ENCODE measurements around the gene KITLG. TPM values are rescaled to one million over a fixed set of nuclear protein-coding genes. Genes with fewer than 3 reads are reported as not detected.

KITLG gene
- total and polyA plus RNA-seq, 2 of the 8 experiments (the other 6 are each of a cell fraction or from before 2014, with no cell fraction given) = 1.3 to 7.8 TPM

DNA sequence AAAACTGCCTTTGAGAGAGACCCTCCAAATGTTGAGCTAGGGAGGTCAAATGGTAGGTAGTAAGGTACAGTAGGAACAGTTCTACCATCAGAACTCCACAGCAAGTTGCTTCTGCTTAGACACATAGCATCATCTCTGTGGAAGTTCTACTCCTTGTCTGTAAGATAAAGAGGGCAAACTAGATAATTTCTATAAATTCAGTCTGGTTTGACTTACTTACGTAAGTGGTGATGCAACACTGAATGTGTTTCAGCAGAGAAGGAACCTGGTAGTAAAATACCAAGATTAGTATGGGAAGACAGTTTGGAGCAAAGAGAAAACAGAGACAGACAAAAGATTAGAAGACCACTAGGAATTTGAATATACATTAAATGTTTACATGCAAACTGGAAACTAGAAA lies 42.0 kb downstream of the KITLG start:
- Histone ChIP-seq H2BK20ac (ENCODE audit: low read length) (no peak overlapping the region), H3K79me1 (ENCODE audit: low read depth, low read length) (no peaks in the 10 kb centered on the region), H3K9me3 (ENCODE audit: insufficient read depth in 2 of 2, low read depth in 1 of 2, low read length in 1 of 2) (no peaks in the 10 kb centered on the region), H2BK120ac (replicated peaks; ENCODE audit: low read depth, low read length) (no peak overlapping the region), H3K56ac (replicated peaks; ENCODE audit: insufficient read length, low read depth, low read length) (no peak overlapping the region), H3K23ac (ENCODE audit: insufficient read length) (no peak overlapping the region), H2AFZ (ENCODE audit: low read length) (no peak overlapping the region), H3K4ac (replicated peaks; ENCODE audit: insufficient read length, low read depth, low read length) (no peak overlapping the region), H4K91ac (replicated peaks; ENCODE audit: insufficient read length, low read length) (no peak overlapping the region), H4K5ac (ENCODE audit: insufficient read length, low read depth, low read length) (no peak overlapping the region), H3K14ac (ENCODE audit: insufficient read length) (no peak overlapping the region), H3K18ac (ENCODE audit: extremely low read depth, low read length) (no peak overlapping the region), H2BK12ac (ENCODE audit: low read depth, low read length) (no peak overlapping the region), H4K8ac (ENCODE audit: extremely low read depth, insufficient read depth, low read length) (no peak overlapping the region), H3K27ac (ENCODE audit: low read depth, low read length) (no peak overlapping the region), H3K9ac (replicated peaks in 1 of 4; ENCODE audit: extremely low read depth in 1 of 4, low read depth in 3 of 4, low read length in 3 of 4) (no peak overlapping the region), H2AK5ac (ENCODE audit: low read depth, low read length) (no peak overlapping the region), H3K4me3 (ENCODE audit: extremely low read depth in 1 of 4, insufficient read depth in 2 of 4, low read depth in 3 of 4, low read length in 4 of 4) (no peak overlapping the region), H3K23me2 (ENCODE audit: low read depth, low read length) (no peaks in the 10 kb centered on the region), H3K4me2 (ENCODE audit: insufficient read depth in 1 of 2, low read depth in 2 of 2, low read length in 2 of 2) (no peak overlapping the region), H3K4me1 (replicated peaks in 1 of 4; ENCODE audit: control insufficient read depth in 3 of 4, insufficient read depth in 4 of 4, low read length in 3 of 4) (no peaks in the 10 kb centered on the region), H4K20me1 (replicated peaks in 1 of 2; ENCODE audit: control insufficient read depth in 1 of 2, insufficient read depth in 2 of 2, low read length in 2 of 2) (no peaks in the 10 kb centered on the region), H3K27me3 (replicated peaks in 1 of 4; ENCODE audit: control insufficient read depth in 3 of 4, extremely low read depth in 1 of 4, insufficient read depth in 3 of 4, low read length in 3 of 4) (no peaks in the 10 kb centered on the region), H2BK5ac (ENCODE audit: low read depth, low read length) (no peak overlapping the region), H2BK15ac (ENCODE audit: low read length) (no peak overlapping the region), H3K36me3 (ENCODE audit: control insufficient read depth in 2 of 4, insufficient read depth in 4 of 4, low read length in 3 of 4) (no peaks in the 10 kb centered on the region; a peak in 1 of 8 replicates), H3K79me2 (ENCODE audit: control insufficient read depth in 1 of 2, insufficient read depth in 2 of 2, low read length in 2 of 2) (no peaks in the 10 kb centered on the region)
- CTCF ChIA-PET (ENCODE audit: partially characterized antibody) = no interaction called here
- no peak for DNase-seq (ENCODE audit: low read depth in 1 of 2, low spot score in 2 of 2)
- 45% methylated on average over 1 of the region's 1 CpG; no CpG with 5 or more reads in 1 of the 2 experiments for WGBS, 2 experiments (ENCODE audit: extremely low coverage in 1 of 2, insufficient coverage in 1 of 2, insufficient read length in 1 of 2, insufficient replicate concordance in 2 of 2, low coverage in 1 of 2, low lambda C conversion rate in 2 of 2, missing lambda C conversion rate in 1 of 2)
- POLR2A ChIA-PET (ENCODE audit: partially characterized antibody) = no interaction called here
- FAIRE-seq = no peak
- TF ChIP-seq NANOG (IDR thresholded peaks at IDR 0.05; ENCODE audit: insufficient read depth, low read depth, low read length, poor library complexity, severe bottlenecking) (no peak), RAD21 (IDR thresholded peaks at IDR 0.05 in 1 of 2, conservative IDR thresholded peaks at IDR 0.05 in 1 of 2; ENCODE audit: low read depth in 2 of 2, low read length in 2 of 2) (no peak), JUN (IDR thresholded peaks at IDR 0.05; ENCODE audit: low read depth, low read length) (no peak), CBX8 (IDR thresholded peaks at IDR 0.05; ENCODE audit: borderline replicate concordance, low read depth, low read length) (no peak), POU5F1 (IDR thresholded peaks at IDR 0.05; ENCODE audit: low read depth, low read length) (no peak), RXRA (IDR thresholded peaks at IDR 0.05; ENCODE audit: insufficient read depth, low read depth, low read length) (no peak), TBP (IDR thresholded peaks at IDR 0.05; ENCODE audit: low read depth, low read length) (no peak), BCL11A (IDR thresholded peaks at IDR 0.05; ENCODE audit: low read depth in 2 of 2, low read length in 2 of 2) (no peak), CREB1 (IDR thresholded peaks at IDR 0.05) (no peak), TEAD4 (IDR thresholded peaks at IDR 0.05; ENCODE audit: low read depth, low read length) (no peak), ZNF274 (IDR thresholded peaks at IDR 0.05; ENCODE audit: borderline replicate concordance, extremely low read depth, low read length) (no peak), EGR1 (IDR thresholded peaks at IDR 0.05; ENCODE audit: borderline replicate concordance, low read depth, low read length) (no peak), SRF (IDR thresholded peaks at IDR 0.05; ENCODE audit: low read depth, low read length) (no peak), MAFK (IDR thresholded peaks at IDR 0.05; ENCODE audit: low read depth, low read length) (no peak), TAF7 (optimal IDR thresholded peaks at IDR 0.05; ENCODE audit: borderline replicate concordance, low read depth, low read length) (no peak), RFX5 (IDR thresholded peaks at IDR 0.05; ENCODE audit: borderline replicate concordance, low read depth, low read length) (no peak)
